ENCODE measurements around the gene EIF4E3. TPM values are rescaled to one million over a fixed set of nuclear protein-coding genes. Genes with fewer than 3 reads are reported as not detected.

EIF4E3 gene
- total RNA-seq (2012; rRNA removed), result 1.0 and 1.5 TPM in 2 replicates

DNA sequence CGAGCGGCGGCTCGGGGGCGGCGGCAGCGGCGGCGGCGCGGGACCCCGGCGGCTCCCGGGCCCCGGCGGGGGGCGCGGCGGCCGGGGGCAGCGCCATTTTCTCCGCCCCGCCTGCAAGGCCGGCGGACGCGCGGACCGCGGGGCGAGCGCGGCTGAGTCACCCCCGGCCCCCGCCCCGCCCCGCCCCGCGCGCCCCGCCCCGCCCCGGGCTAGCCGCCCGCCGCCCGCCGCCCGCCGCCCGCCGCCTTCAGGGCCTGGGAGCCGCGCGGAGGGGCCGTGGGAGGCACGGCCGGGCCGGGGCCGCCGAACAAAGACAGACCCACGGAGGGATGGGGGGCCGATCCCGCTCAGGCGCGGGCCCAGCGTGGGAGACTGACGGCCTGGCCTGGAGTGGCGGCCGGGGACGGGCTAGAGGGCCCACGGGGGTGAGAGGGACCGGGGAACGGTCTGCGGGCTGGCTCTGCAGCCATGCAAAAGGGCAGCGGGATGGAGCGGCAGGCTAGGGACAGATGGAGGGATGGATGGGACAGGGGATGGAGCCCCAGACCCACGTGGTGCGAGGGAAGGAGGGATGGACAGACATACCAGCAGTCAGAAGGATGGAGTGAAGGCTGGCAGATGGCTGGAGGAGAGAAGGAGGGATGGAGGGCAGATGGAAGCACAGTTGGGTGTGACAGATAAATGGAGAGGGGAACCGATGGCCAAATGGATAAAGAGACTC is at the start of gene EIF4E3:
EIF4E3 (minus strand) TSS at position 132 of the 721 bp plus-strand sequence; CDS start at position 97, 35 bp downstream.
- H3K36me3 ChIP-seq (ENCODE audit: insufficient read depth, low read length), result no peaks in the 10 kb centered on the region
- peaks cover 28% of the 10 kb centered on the region for H3K27me3 ChIP-seq (ENCODE audit: control insufficient read depth, insufficient read depth, low read length)
- H3K4me2 ChIP-seq (ENCODE audit: low read length), result peak within 1 kb of the TSS; percentile 98
- H3K4me1 ChIP-seq (ENCODE audit: control insufficient read depth, insufficient read depth, low read length), result peaks cover 5% of the 10 kb centered on the region
- no peaks in the 10 kb centered on the region for H3K9me3 ChIP-seq (replicated peaks; ENCODE audit: low read length)
- H3K9ac ChIP-seq (ENCODE audit: low read depth, low read length), result peak within 1 kb of the TSS; percentile 67
- peak within 1 kb of the TSS; percentile 76 for H3K4me3 ChIP-seq (ENCODE audit: low read length)

DNA sequence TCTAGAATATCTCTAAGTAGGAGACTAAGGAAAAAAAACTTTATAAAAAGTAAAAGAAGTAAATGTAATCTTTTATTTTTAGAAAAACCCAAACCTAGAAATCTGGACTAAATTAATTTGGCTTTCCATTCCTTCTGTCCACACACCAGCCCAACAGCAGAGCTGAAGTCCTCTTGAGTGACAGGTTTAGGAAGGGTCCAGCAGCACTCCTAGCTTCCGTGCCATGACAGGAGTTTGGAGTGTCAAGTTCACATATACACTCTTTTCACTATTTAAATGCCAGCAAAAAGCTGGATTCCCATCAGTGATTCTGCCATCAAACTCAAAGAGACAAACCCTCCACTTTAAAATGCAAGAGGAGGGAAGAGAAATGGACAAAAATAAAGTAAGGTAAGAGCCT is 46.7 kb upstream of the EIF4E3 start:
- no peaks in the 10 kb centered on the region for H3K9me3 ChIP-seq (replicated peaks; ENCODE audit: low read length)
- H3K4me2 ChIP-seq (ENCODE audit: low read length), result no peak overlapping the region
- H3K4me3 ChIP-seq (ENCODE audit: low read length), result no peak overlapping the region
- H3K27me3 ChIP-seq (ENCODE audit: control insufficient read depth, insufficient read depth, low read length), result peaks cover 56% of the 10 kb centered on the region
- H3K9ac ChIP-seq (ENCODE audit: low read depth, low read length), result no peak overlapping the region
- no peaks in the 10 kb centered on the region for H3K4me1 ChIP-seq (ENCODE audit: control insufficient read depth, insufficient read depth, low read length)
- H3K36me3 ChIP-seq (ENCODE audit: insufficient read depth, low read length), result no peaks in the 10 kb centered on the region

DNA sequence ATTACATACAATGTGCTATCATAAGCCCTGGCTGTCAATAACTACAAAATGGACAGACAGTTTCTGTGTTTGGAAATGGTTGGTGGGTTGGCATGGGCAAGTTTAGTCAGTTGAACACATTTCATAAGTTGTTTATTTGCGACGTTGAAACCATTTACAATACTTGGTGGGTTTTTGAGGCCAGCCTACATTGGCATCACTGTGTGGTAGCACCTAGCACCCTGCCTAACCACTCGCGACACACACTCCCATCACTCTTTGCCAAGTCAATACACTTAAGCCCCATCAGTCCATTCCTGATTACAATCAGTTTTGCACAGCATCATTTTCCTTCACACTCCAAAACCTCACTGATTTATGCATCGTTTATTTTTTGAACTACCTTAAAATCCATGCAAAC is 45.9 kb upstream of the EIF4E3 start:
- no peak overlapping the region for H3K4me2 ChIP-seq (ENCODE audit: low read length)
- H3K4me1 ChIP-seq (ENCODE audit: control insufficient read depth, insufficient read depth, low read length), result no peaks in the 10 kb centered on the region
- H3K9me3 ChIP-seq (replicated peaks; ENCODE audit: low read length), result no peaks in the 10 kb centered on the region
- H3K27me3 ChIP-seq (ENCODE audit: control insufficient read depth, insufficient read depth, low read length), result peaks cover 59% of the 10 kb centered on the region
- no peak overlapping the region for H3K9ac ChIP-seq (ENCODE audit: low read depth, low read length)
- no peaks in the 10 kb centered on the region for H3K36me3 ChIP-seq (ENCODE audit: insufficient read depth, low read length)
- no peak overlapping the region for H3K4me3 ChIP-seq (ENCODE audit: low read length)

DNA sequence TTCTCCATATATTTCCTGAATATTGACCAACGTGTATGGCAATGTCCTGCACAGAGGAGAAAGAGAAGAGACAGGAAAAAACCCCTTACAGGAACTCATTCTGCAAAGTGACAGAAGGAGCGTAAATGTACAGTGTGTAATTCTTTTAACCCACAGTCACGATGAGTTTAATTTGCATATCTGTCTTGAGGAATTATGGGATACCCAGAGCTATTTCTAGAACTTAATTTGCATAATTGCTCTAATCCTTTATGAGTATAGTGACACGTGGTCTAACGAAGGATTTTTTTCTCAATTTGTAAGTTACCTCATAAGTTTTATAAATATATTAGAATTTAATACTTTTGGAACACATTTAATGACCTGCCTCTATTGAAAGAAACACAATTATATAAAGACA is 38.2 kb upstream of the EIF4E3 start:
- Histone ChIP-seq H3K36me3 (ENCODE audit: insufficient read depth, low read length) (no peaks in the 10 kb centered on the region), H3K4me3 (ENCODE audit: low read length) (no peak overlapping the region), H3K4me2 (ENCODE audit: low read length) (no peak overlapping the region), H3K9ac (ENCODE audit: low read depth, low read length) (no peak overlapping the region), H3K9me3 (replicated peaks; ENCODE audit: low read length) (no peaks in the 10 kb centered on the region), H3K4me1 (ENCODE audit: control insufficient read depth, insufficient read depth, low read length) (no peaks in the 10 kb centered on the region), H3K27me3 (ENCODE audit: control insufficient read depth, insufficient read depth, low read length) (peaks cover 49% of the 10 kb centered on the region)

DNA sequence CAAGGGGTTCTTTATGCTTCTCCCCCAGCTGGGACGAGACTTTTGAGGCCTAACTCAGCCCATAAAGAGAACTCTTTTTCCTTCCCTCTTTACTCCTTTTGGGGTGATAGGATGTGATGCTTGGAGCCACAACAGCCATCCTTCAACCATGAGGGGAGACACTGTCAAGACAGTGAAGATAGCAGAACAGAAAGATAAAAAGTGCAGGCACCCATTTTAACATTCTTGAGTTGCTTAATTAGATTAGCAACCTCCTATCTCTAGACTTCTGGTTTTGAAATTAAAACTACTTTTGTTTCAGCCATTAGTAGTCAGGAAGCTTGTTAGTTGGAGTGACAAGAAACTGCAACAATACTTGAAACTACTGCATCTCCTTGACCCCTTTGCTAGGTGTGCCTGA is 34.9 kb upstream of the EIF4E3 start:
- Histone ChIP-seq H3K27me3 (ENCODE audit: control insufficient read depth, insufficient read depth, low read length) (peaks cover 70% of the 10 kb centered on the region), H3K36me3 (ENCODE audit: insufficient read depth, low read length) (no peaks in the 10 kb centered on the region), H3K4me1 (ENCODE audit: control insufficient read depth, insufficient read depth, low read length) (no peaks in the 10 kb centered on the region)

DNA sequence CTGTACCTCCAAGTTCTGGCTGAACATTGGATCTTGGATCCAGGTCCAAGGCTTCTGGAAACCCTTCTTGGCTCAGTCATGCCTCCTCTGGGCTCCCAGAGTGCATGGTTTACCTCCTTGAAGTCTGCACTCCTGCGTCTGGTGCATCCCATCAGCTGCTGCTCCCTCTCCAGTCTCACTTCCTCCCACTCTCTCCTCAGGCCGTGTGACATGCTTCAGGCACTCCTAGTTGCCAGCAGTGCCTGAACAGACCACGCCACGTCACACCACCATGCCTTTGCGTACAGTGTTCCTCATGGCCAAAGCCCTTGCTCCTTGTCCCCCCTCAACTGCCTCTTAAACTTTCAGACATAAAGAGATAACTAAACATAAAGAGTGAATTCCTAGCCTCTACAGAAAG is 34.2 kb upstream of the EIF4E3 start:
- Histone ChIP-seq H3K4me3 (ENCODE audit: low read length) (no peak overlapping the region), H3K27me3 (ENCODE audit: control insufficient read depth, insufficient read depth, low read length) (peaks cover 78% of the 10 kb centered on the region), H3K9ac (ENCODE audit: low read depth, low read length) (no peak overlapping the region), H3K4me1 (ENCODE audit: control insufficient read depth, insufficient read depth, low read length) (no peaks in the 10 kb centered on the region), H3K9me3 (replicated peaks; ENCODE audit: low read length) (no peaks in the 10 kb centered on the region), H3K4me2 (ENCODE audit: low read length) (no peak overlapping the region), H3K36me3 (ENCODE audit: insufficient read depth, low read length) (no peaks in the 10 kb centered on the region)

More for the DNA sequence above, 34.9 kb upstream of the EIF4E3 start:
- Histone ChIP-seq H3K4me3 (ENCODE audit: low read length) (no peak overlapping the region), H3K9ac (ENCODE audit: low read depth, low read length) (no peak overlapping the region), H3K4me2 (ENCODE audit: low read length) (no peak overlapping the region), H3K9me3 (replicated peaks; ENCODE audit: low read length) (no peaks in the 10 kb centered on the region)

DNA sequence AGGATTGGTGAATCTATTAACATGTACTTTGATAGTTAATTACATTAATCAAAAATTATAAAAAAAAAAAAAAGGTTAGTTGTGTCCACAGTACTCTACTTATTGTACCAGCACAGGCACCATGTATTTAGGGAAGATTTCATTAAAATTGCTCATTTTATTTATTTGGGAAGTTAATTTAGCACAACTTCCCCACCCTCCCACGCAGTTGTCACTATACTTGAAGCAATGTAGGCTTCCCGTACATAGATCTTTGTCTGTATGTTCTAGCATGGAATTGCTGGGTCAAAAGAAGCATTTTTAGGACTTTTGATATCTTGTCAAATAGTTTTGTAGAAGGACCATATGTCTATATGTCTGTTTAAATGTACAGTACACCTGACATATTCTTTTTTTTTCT is 32.9 kb upstream of the EIF4E3 start:
- Histone ChIP-seq H3K4me2 (ENCODE audit: low read length) (no peak overlapping the region), H3K9ac (ENCODE audit: low read depth, low read length) (no peak overlapping the region), H3K36me3 (ENCODE audit: insufficient read depth, low read length) (no peaks in the 10 kb centered on the region), H3K27me3 (ENCODE audit: control insufficient read depth, insufficient read depth, low read length) (peaks cover 82% of the 10 kb centered on the region), H3K4me3 (ENCODE audit: low read length) (no peak overlapping the region), H3K9me3 (replicated peaks; ENCODE audit: low read length) (no peaks in the 10 kb centered on the region), H3K4me1 (ENCODE audit: control insufficient read depth, insufficient read depth, low read length) (no peaks in the 10 kb centered on the region)

DNA sequence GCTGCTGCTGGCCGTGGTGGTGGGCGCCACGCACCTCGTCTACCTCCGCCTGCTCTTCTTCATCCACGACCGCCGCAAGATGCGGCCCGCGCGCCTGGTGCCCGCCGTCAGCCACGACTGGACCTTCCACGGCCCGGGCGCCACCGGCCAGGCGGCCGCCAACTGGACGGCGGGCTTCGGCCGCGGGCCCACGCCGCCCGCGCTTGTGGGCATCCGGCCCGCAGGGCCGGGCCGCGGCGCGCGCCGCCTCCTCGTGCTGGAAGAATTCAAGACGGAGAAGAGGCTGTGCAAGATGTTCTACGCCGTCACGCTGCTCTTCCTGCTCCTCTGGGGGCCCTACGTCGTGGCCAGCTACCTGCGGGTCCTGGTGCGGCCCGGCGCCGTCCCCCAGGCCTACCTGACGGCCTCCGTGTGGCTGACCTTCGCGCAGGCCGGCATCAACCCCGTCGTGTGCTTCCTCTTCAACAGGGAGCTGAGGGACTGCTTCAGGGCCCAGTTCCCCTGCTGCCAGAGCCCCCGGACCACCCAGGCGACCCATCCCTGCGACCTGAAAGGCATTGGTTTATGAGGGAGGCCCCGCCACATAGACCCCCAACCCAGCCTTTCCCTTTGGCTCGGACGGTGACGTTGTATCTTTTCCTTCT is 29.5 kb upstream of the EIF4E3 start:
- Histone ChIP-seq H3K4me2 (ENCODE audit: low read length) (peak overlapping the region; percentile 83), H3K36me3 (ENCODE audit: insufficient read depth, low read length) (no peaks in the 10 kb centered on the region), H3K4me1 (ENCODE audit: control insufficient read depth, insufficient read depth, low read length) (no peaks in the 10 kb centered on the region), H3K9me3 (replicated peaks; ENCODE audit: low read length) (no peaks in the 10 kb centered on the region), H3K9ac (ENCODE audit: low read depth, low read length) (no peak overlapping the region), H3K4me3 (ENCODE audit: low read length) (no peak overlapping the region), H3K27me3 (ENCODE audit: control insufficient read depth, insufficient read depth, low read length) (peaks cover 83% of the 10 kb centered on the region)

DNA sequence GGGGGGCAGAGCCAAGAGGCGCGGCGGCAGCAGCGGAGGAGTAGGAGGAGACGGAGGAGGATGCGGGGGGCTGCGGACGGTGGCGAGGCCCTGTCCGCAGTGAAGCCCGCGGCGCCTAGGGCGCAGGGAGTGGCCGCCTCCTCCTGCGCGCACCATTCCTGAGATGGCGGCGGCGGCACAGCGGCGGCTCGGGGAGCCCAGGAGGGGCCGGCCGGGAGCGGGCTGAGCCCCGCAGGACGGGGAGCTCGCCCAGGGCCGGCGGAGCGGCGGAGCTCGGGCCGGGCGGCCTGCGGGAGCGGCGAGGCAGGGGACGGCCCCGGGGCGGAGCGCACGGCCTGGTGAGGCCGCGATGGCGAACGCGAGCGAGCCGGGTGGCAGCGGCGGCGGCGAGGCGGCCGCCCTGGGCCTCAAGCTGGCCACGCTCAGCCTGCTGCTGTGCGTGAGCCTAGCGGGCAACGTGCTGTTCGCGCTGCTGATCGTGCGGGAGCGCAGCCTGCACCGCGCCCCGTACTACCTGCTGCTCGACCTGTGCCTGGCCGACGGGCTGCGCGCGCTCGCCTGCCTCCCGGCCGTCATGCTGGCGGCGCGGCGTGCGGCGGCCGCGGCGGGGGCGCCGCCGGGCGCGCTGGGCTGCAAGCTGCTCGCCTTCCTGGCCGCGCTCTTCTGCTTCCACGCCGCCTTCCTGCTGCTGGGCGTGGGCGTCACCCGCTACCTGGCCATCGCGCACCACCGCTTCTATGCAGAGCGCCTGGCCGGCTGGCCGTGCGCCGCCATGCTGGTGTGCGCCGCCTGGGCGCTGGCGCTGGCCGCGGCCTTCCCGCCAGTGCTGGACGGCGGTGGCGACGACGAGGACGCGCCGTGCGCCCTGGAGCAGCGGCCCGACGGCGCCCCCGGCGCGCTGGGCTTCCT is 28.8 kb upstream of the EIF4E3 start, which contains the start of gene GPR27:
GPR27 (plus strand) TSS at position 155 of the 909 bp plus-strand sequence; CDS start at position 350, 195 bp downstream.
- Histone ChIP-seq H3K4me3 (ENCODE audit: low read length) (peak within 1 kb of the TSS; percentile 66), H3K9ac (ENCODE audit: low read depth, low read length) (no peak within 1 kb of the TSS), H3K4me2 (ENCODE audit: low read length) (peak within 1 kb of the TSS; percentile 83), H3K36me3 (ENCODE audit: insufficient read depth, low read length) (no peaks in the 10 kb centered on the region), H3K27me3 (ENCODE audit: control insufficient read depth, insufficient read depth, low read length) (peaks cover 76% of the 10 kb centered on the region), H3K4me1 (ENCODE audit: control insufficient read depth, insufficient read depth, low read length) (no peaks in the 10 kb centered on the region), H3K9me3 (replicated peaks; ENCODE audit: low read length) (no peaks in the 10 kb centered on the region)

DNA sequence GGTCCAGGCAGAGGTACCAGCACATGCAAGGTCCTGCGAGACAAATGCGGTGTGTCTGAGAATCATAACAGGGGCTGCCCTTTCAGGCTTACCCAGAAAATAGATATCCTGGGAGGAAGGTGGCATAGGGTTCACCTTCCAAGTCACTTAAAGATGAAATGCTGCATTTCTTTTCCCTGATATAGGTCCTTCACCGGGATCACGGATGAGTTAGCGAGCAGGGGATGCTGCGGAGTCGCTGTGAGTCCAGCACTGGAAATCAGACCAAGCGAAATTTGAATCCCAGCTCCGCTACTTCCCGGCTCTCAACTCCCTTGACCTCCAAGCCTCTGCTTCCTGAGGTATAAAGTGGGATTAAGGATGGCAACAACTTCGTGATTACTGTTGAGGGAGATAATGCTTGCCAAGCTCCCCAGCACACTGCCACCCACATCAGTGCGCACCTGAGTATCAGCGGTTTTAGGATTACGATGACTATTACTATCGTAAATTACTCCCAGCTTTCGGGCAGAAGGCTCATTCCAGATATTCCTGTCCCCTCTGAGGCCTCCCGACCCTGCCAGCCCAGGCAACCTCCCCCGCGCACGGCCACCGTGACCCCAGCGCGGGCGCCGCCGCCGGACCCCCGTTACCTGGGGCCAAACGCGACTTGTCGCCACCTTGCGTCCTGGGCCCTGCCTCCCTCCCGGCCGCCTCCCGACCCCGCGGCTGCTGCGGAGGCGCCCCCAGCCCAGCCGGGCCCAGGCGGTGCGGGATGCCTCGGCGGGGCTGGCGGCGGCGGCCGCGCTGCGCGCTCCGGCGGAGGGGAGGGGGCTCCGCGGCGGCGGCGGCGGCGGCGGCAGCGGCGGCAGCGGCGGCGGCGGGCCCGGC is 27.9 kb upstream of the EIF4E3 start:
- no peak overlapping the region for H3K4me3 ChIP-seq (ENCODE audit: low read length)

More for the DNA sequence above, 27.9 kb upstream of the EIF4E3 start:
- Histone ChIP-seq H3K27me3 (ENCODE audit: control insufficient read depth, insufficient read depth, low read length) (peaks cover 75% of the 10 kb centered on the region), H3K36me3 (ENCODE audit: insufficient read depth, low read length) (no peaks in the 10 kb centered on the region), H3K4me2 (ENCODE audit: low read length) (peak overlapping the region; percentile 83), H3K9me3 (replicated peaks; ENCODE audit: low read length) (no peaks in the 10 kb centered on the region), H3K9ac (ENCODE audit: low read depth, low read length) (no peak overlapping the region), H3K4me1 (ENCODE audit: control insufficient read depth, insufficient read depth, low read length) (no peaks in the 10 kb centered on the region)

All from skeletal muscle satellite cell (primary cell).